Stomach (tissue), 4 donors: ENCODE results near the gene UNC5B.

Experiments used
- POLR2A ChIP-seq, 4 donors: fragments of 450-650 bp; IDR thresholded peaks; one replicate each; pipeline ENCODE4 v1.6.1; 2016; ENCODE audit warnings: antibody characterized with exemption in 4 of 4, control low read depth in 2 of 4, mild to moderate bottlenecking in 1 of 4, moderate library complexity in 1 of 4
- POLR2AphosphoS5 ChIP-seq, 3 donors: sonication (generic); formaldehyde crosslinking; IDR thresholded peaks; one replicate each; pipeline ENCODE4 v1.6.1; 2016; ENCODE audit warnings: antibody characterized with exemption in 3 of 3
- TF ChIP-seq, protein P1 (sequence below), 7 experiments: fragments of 450-650 bp in 4 of 7; fragments of 200-600 bp in 3 of 7; sonication (generic) in 3 of 7; IDR thresholded peaks; one replicate each; pipeline ENCODE4 v1.5.1; 2016 to 2019; ENCODE audit warnings: antibody characterized with exemption in 7 of 7, control low read depth in 2 of 7, mild to moderate bottlenecking in 1 of 7

DNA sequence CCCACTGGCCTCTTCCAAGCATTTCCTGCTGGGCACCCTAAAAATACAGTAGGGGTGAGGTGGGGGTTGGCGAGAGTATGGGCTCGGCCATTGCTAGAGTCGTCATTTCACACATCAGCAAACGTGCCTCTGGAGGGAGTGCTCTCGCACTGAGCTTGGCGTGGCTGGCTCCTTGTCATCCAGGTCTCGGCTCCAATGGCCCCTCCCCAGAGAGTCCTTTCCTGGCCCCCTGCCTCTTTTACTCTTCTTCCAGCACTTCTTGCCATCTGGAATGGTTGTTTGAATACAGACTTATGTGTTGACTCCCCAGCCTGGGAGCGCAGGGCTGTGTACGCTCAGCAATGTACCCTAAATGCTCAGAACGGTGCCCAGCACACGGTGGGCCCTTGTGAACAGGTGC lies 18.8 kb downstream of the UNC5B start:
- TF ChIP-seq, protein P1, sequence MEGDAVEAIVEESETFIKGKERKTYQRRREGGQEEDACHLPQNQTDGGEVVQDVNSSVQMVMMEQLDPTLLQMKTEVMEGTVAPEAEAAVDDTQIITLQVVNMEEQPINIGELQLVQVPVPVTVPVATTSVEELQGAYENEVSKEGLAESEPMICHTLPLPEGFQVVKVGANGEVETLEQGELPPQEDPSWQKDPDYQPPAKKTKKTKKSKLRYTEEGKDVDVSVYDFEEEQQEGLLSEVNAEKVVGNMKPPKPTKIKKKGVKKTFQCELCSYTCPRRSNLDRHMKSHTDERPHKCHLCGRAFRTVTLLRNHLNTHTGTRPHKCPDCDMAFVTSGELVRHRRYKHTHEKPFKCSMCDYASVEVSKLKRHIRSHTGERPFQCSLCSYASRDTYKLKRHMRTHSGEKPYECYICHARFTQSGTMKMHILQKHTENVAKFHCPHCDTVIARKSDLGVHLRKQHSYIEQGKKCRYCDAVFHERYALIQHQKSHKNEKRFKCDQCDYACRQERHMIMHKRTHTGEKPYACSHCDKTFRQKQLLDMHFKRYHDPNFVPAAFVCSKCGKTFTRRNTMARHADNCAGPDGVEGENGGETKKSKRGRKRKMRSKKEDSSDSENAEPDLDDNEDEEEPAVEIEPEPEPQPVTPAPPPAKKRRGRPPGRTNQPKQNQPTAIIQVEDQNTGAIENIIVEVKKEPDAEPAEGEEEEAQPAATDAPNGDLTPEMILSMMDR (IDR thresholded peaks at IDR 0.05): no peak
- TF ChIP-seq POLR2A (IDR thresholded peaks at IDR 0.05): no peak
- no peak for TF ChIP-seq POLR2AphosphoS5 (IDR thresholded peaks at IDR 0.05)
